B cell (primary cell): ENCODE data around the gene ZMYM2.

Source experiments
- EZH2 ChIP-seq: IDR thresholded peaks from 2 replicates; pipeline ENCODE4 v1.6.1; 2012; ENCODE audit warnings: borderline replicate concordance, low read depth, mild to moderate bottlenecking, moderate library complexity, low read length; ENCODE audit not compliant: insufficient read depth, poor library complexity, severe bottlenecking
- TF ChIP-seq, protein P1 (sequence below): fragments of 200-600 bp; IDR thresholded peaks from one replicate; pipeline ENCODE4 v1.8.0; 2022; ENCODE audit warnings: antibody characterized with exemption, mild to moderate bottlenecking

DNA sequence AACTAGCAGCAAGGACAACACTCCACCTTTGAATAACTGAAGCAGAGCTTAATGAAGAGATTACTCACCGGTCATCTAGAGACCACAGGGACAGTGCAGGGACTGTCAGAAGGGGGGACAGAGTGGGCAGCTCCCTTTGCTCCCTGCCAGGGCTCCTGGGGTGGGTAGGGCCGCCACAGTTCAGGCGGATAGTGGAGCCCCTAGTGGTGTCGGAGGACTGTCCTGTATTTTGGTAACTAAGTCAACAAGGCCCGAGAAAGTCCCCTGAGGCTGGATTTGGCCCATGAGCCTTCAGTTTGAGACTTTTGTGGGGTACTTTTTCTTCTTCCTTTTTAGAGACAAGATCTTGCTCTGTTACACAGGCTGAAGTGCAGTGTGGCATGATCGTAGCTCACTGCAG is 157.7 kb downstream of the ZMYM2 start:
- TF ChIP-seq, protein P1, sequence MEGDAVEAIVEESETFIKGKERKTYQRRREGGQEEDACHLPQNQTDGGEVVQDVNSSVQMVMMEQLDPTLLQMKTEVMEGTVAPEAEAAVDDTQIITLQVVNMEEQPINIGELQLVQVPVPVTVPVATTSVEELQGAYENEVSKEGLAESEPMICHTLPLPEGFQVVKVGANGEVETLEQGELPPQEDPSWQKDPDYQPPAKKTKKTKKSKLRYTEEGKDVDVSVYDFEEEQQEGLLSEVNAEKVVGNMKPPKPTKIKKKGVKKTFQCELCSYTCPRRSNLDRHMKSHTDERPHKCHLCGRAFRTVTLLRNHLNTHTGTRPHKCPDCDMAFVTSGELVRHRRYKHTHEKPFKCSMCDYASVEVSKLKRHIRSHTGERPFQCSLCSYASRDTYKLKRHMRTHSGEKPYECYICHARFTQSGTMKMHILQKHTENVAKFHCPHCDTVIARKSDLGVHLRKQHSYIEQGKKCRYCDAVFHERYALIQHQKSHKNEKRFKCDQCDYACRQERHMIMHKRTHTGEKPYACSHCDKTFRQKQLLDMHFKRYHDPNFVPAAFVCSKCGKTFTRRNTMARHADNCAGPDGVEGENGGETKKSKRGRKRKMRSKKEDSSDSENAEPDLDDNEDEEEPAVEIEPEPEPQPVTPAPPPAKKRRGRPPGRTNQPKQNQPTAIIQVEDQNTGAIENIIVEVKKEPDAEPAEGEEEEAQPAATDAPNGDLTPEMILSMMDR = no peak
- no peak for TF ChIP-seq EZH2
